SJCRH30 (cell line): Measurements from ENCODE around the gene ARHGAP31. TPM values are rescaled to one million over a fixed set of nuclear protein-coding genes. Genes with fewer than 3 reads are reported as not detected.

Source experiments
- DNase-seq, 2 experiments: peaks; one replicate each; pipeline ENCODE4 v3.0.0-alpha.2; 2015 to 2020
- H3K27ac ChIP-seq: fragments of 250-450 bp; sonication (Bioruptor Pico); 2 replicates; pipeline ENCODE4 v1.5.1; 2020; ENCODE audit warnings: mild to moderate bottlenecking, moderate library complexity
- H3K27me3 ChIP-seq: fragments of 250-450 bp; sonication (Bioruptor Pico); 2 replicates; pipeline ENCODE4 v1.5.1; 2020; ENCODE audit warnings: mild to moderate bottlenecking, moderate library complexity
- H3K36me3 ChIP-seq: fragments of 250-450 bp; sonication (Bioruptor Pico); 2 replicates; pipeline ENCODE4 v1.5.1; 2020; ENCODE audit warnings: mild to moderate bottlenecking, moderate library complexity
- H3K4me1 ChIP-seq: fragments of 250-450 bp; sonication (Bioruptor Pico); 2 replicates; pipeline ENCODE4 v1.5.1; 2020; ENCODE audit warnings: mild to moderate bottlenecking, moderate library complexity
- H3K4me3 ChIP-seq: fragments of 250-450 bp; sonication (Bioruptor Pico); 2 replicates; pipeline ENCODE4 v1.5.1; 2020; ENCODE audit warnings: mild to moderate bottlenecking, moderate library complexity
- H3K9me3 ChIP-seq: fragments of 250-450 bp; sonication (Bioruptor Pico); replicated peaks from 2 replicates; pipeline ENCODE4 v1.5.1; 2020; ENCODE audit warnings: mild to moderate bottlenecking, moderate library complexity
- total RNA-seq: library from RNA; depleted of rRNA; stranded (reverse); fragments of >200 nt; shearing (Covaris generic); gene quantifications from 2 replicates; pipeline ENCODE4 v1.2.3, GENCODE V29; 2014

ARHGAP31 gene
- total RNA-seq, 1 experiment from 2014 or later: 7.9 TPM

- no peaks in the 10 kb centered on the region for H3K27me3 ChIP-seq
- peak; percentile 19 to 42 for DNase-seq
- H3K4me1 ChIP-seq: no peaks in the 10 kb centered on the region
- H3K36me3 ChIP-seq: peaks cover 6% of the 10 kb centered on the region; the same call in 1 of the 2 replicates
- H3K27ac ChIP-seq: no peak overlapping the region
- H3K9me3 ChIP-seq: no peaks in the 10 kb centered on the region
- no peak overlapping the region for H3K4me3 ChIP-seq
Observed at GRCh38 chr3:119388577-119388976, 94.4 kb downstream of the ARHGAP31 start.

DNA sequence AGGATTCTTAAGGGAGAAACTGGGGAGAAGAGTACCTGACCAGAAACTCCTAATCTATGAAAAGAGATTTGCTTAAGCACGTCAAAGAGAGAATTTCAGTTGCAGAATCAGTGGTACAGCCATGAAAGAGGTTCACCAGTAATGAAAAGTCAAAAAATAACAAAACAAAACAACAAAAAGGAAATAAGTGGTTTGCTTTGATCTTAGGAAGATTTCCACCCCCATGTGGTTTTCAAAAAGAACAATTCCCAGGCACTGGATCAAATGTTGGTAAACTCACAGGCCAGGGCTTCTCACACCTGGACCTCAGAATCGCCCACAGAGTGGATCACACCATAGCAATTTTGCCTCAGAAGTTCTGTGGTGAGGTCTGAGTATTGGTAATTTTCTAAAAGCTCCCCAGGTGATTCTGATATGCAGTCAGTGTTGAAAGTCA is 101.8 kb downstream of the ARHGAP31 start:
- Histone ChIP-seq H3K36me3 (peaks cover 13% of the 10 kb centered on the region), H3K9me3 (no peaks in the 10 kb centered on the region; the same call in 1 of the 2 replicates), H3K27me3 (no peaks in the 10 kb centered on the region), H3K27ac (no peak overlapping the region), H3K4me3 (no peak overlapping the region), H3K4me1 (no peaks in the 10 kb centered on the region)
- DNase-seq: no peak

- Histone ChIP-seq H3K36me3 (peaks cover 10% of the 10 kb centered on the region), H3K9me3 (no peaks in the 10 kb centered on the region; the same call in 1 of the 2 replicates)
Observed at GRCh38 chr3:119396870-119397269, 102.7 kb downstream of the ARHGAP31 start.

GRCh38 chr3:119400466-119400865 is 106.3 kb downstream of the ARHGAP31 start:
- Histone ChIP-seq H3K36me3 (peaks cover 24% of the 10 kb centered on the region), H3K27me3 (no peaks in the 10 kb centered on the region), H3K4me3 (no peak overlapping the region), H3K9me3 (no peaks in the 10 kb centered on the region; the same call in 1 of the 2 replicates), H3K4me1 (no peaks in the 10 kb centered on the region), H3K27ac (no peak overlapping the region)
- DNase-seq: no peak

More at GRCh38 chr3:119396870-119397269, 102.7 kb downstream of the ARHGAP31 start:
- no peaks in the 10 kb centered on the region for H3K4me1 ChIP-seq
- H3K27ac ChIP-seq: no peak overlapping the region
- H3K4me3 ChIP-seq: no peak overlapping the region
- DNase-seq: no peak
- H3K27me3 ChIP-seq: no peaks in the 10 kb centered on the region

- H3K4me1 ChIP-seq: no peaks in the 10 kb centered on the region
- no peak for DNase-seq
- H3K9me3 ChIP-seq: no peaks in the 10 kb centered on the region; the same call in 1 of the 2 replicates
- H3K4me3 ChIP-seq: no peak overlapping the region
- H3K27me3 ChIP-seq: no peaks in the 10 kb centered on the region
- H3K36me3 ChIP-seq: peaks cover 24% of the 10 kb centered on the region
- H3K27ac ChIP-seq: no peak overlapping the region
Observed at GRCh38 chr3:119401069-119401468, 106.9 kb downstream of the ARHGAP31 start.

DNA sequence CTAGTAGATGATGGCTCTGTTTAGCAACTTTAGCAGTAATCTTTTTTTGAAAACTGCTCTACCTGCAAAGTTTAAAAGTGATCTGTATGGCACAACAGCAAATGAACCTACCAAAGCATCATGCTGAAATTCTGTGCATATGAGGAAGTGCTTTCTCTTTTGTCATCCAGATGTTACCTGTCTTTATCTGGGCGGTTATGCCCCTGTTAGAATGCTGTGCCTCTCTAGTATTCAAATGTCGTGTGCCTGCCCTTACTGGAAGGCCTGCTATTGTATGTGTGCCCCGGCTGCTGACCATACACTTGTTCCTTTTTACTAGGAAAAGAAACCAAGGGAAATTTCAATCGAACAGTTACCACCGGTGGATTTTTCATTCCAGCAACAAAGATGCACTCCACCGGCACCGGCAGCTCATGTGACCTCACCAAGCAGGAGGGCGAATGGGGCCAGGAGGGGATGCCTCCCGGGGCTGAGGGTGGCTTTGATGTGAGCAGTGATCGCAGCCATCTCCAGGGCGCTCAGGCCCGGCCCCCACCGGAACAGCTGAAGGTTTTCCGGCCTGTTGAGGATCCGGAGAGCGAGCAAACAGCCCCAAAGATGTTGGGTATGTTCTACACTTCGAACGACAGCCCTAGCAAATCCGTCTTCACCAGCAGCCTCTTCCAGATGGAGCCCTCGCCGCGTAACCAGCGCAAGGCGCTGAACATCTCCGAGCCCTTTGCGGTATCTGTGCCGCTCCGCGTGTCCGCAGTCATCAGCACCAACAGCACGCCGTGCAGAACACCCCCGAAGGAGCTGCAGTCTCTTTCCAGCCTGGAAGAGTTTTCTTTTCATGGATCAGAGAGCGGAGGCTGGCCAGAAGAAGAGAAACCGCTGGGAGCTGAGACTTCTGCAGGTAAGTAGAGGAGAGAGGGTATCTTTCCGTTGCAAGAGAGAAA is 107.6 kb downstream of the ARHGAP31 start:
- no peak overlapping the region for H3K4me3 ChIP-seq
- peaks cover 24% of the 10 kb centered on the region for H3K36me3 ChIP-seq
- no peaks in the 10 kb centered on the region; the same call in 1 of the 2 replicates for H3K9me3 ChIP-seq
- H3K27ac ChIP-seq: no peak overlapping the region
- no peak for DNase-seq
- H3K4me1 ChIP-seq: no peaks in the 10 kb centered on the region
- no peaks in the 10 kb centered on the region for H3K27me3 ChIP-seq

- no peak overlapping the region for H3K4me3 ChIP-seq
Observed at GRCh38 chr3:119402791-119403190, 108.6 kb downstream of the ARHGAP31 start.

DNA sequence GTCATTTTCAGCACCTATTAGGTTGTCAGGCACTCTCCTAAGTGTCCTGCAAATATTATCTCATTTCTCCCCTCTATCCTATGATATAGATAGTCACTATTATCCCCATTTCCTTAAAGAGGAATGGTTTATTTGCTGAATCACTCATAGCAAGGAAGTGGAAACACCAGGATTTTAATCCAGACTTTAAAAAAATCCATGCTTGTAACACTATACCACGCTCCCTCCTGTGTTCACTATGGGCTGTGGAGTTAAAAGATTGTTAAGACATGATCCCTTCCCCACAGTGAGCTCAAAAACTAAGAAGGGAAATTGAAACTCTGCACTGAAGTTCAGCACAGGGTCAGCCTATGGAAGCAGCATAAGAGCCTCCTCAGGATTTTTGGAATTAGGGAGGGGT is 109.0 kb downstream of the ARHGAP31 start:
- peak in 1 of 2 experiments; percentile 42 for DNase-seq
- Histone ChIP-seq H3K27ac (no peak overlapping the region), H3K27me3 (no peaks in the 10 kb centered on the region), H3K4me1 (no peaks in the 10 kb centered on the region), H3K9me3 (no peaks in the 10 kb centered on the region), H3K36me3 (peaks cover 24% of the 10 kb centered on the region), H3K4me3 (no peak overlapping the region)

More at GRCh38 chr3:119402791-119403190, 108.6 kb downstream of the ARHGAP31 start:
- Histone ChIP-seq H3K36me3 (peaks cover 24% of the 10 kb centered on the region), H3K27ac (no peak overlapping the region), H3K9me3 (no peaks in the 10 kb centered on the region; the same call in 1 of the 2 replicates), H3K27me3 (no peaks in the 10 kb centered on the region), H3K4me1 (no peaks in the 10 kb centered on the region)
- no peak for DNase-seq

DNA sequence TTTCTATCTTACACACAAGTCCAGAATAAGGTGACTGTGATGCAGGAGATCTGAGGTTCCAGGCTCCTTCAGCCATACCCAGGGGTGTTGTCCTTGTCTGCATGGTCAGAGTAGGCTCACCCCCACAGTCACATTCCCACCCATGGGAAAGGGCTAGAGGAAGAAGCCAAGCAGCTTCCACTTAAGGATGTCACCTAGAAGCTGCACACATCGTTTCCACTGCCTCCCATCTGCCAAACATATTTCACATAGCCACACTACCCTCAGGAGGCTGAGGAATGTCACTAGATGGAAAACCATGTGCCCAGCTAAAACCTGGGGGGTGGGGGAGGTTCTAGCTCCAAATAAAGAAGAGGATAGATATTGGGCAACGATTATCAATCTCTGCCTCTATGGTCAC is 111.1 kb downstream of the ARHGAP31 start:
- Histone ChIP-seq H3K4me3 (no peak overlapping the region), H3K36me3 (peaks cover 18% of the 10 kb centered on the region), H3K27me3 (no peaks in the 10 kb centered on the region), H3K4me1 (no peaks in the 10 kb centered on the region), H3K9me3 (no peaks in the 10 kb centered on the region), H3K27ac (no peak overlapping the region)
- DNase-seq: no peak

DNA sequence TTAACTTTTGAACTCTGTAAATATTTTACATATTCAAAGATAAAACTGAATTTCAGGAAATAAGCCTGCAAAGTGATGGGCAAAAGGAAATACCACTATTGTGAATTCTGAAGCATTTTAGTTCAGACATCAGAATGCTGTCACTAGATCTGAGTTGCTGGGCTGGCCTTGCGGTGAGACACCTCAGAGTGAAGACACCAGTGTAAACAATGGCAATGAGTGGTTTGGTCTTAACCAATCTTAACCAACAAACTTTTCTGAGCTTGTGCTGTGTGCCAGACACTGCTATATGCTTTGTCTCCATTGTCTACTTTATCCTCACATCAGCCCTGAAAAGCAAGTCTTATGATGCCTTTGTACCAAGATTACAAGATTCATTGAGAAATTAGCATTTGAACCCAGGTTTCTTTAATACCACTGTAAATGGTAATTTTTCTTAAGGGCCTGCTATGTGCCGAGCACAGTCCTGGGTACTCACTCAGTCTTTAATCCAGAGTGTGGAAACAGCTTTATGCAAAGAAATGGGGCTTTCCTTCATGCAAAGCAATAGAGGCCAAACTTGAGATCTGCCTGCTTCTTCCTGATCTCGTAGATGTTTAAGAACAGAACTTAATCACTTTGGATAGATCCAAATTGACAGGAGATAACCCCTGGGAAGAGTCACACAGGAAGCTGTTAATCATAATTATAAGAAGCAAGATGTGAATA is 114.2 kb downstream of the ARHGAP31 start:
- H3K27ac ChIP-seq: no peak overlapping the region
- H3K4me1 ChIP-seq: no peaks in the 10 kb centered on the region
- no peaks in the 10 kb centered on the region for H3K27me3 ChIP-seq
- DNase-seq: no peak
- H3K4me3 ChIP-seq: no peak overlapping the region
- H3K36me3 ChIP-seq: peaks cover 7% of the 10 kb centered on the region; the same call in 1 of the 2 replicates
- no peaks in the 10 kb centered on the region for H3K9me3 ChIP-seq

DNA sequence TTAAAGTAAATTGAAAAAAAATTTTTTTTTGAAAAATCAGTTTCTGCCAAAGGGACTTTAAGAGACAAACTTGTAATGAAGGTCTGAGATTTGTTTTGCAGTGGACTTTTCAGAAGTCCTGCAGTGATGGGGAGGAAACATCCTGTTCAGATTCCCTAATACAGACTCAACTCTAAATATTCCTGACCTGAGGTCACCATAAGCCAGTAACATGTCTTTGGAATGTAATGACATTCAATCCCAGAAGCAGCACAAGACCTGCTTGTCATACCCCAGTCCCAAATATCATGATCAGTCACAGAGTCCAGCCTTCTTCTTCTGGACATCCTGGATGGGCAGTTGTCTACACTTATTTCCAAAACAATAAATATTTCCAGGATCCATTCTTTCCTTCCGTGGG is 115.7 kb downstream of the ARHGAP31 start:
- Histone ChIP-seq H3K4me3 (no peak overlapping the region), H3K4me1 (no peaks in the 10 kb centered on the region), H3K27ac (no peak overlapping the region), H3K36me3 (peaks cover 14% of the 10 kb centered on the region; the same call in 1 of the 2 replicates), H3K27me3 (no peaks in the 10 kb centered on the region), H3K9me3 (no peaks in the 10 kb centered on the region)
- DNase-seq: no peak

- Histone ChIP-seq H3K27ac (no peak overlapping the region), H3K9me3 (no peaks in the 10 kb centered on the region), H3K36me3 (peaks cover 12% of the 10 kb centered on the region; the same call in 1 of the 2 replicates), H3K4me3 (no peak overlapping the region), H3K27me3 (no peaks in the 10 kb centered on the region), H3K4me1 (no peaks in the 10 kb centered on the region)
- DNase-seq: no peak
Observed at GRCh38 chr3:119413603-119414280, 119.6 kb downstream of the ARHGAP31 start.

GRCh38 chr3:119416873-119417272 is 122.7 kb downstream of the ARHGAP31 start:
- no peaks in the 10 kb centered on the region for H3K4me1 ChIP-seq

DNA sequence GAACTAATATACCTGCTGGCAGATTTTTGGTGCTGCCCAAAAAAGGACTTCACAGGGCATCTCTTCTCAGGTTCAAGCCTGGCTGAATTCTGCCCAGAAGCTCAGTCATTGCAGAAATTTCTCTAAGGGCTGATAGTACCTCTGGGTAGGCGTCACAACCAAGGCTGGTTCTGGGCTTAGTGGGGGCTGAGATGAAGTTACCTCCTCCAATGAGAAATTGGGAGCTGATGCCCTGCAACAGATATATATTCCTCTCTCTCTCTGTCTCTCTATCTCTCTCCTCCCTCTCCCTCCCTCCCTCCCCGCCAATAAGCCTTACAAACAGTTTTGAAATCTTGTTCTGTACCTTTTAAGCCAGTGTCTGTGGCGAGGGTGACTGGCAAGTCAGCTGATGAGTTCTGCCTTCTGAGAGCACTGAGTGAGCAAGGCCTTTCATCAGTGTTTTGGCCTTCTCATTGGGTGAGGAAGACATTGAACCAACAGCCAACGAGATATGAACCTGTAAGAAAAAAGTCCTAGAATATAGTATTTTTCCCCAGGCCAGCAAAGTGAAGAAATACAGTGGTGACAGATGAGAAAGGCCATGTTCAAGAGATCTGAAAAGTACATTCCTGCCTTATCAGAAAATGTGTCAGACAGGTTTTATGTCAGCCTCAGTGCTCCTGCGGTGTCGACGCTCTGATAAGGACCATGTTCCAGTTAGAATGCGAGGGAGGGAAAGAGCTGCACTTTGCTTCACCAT is 123.8 kb downstream of the ARHGAP31 start:
- Histone ChIP-seq H3K36me3 (peaks cover 7% of the 10 kb centered on the region; the same call in 1 of the 2 replicates), H3K4me3 (no peak overlapping the region), H3K9me3 (no peaks in the 10 kb centered on the region), H3K27ac (no peak overlapping the region), H3K27me3 (no peaks in the 10 kb centered on the region), H3K4me1 (no peaks in the 10 kb centered on the region)
- no peak for DNase-seq

More at GRCh38 chr3:119416873-119417272, 122.7 kb downstream of the ARHGAP31 start:
- H3K27me3 ChIP-seq: no peaks in the 10 kb centered on the region
- H3K4me3 ChIP-seq: no peak overlapping the region
- no peaks in the 10 kb centered on the region for H3K9me3 ChIP-seq
- peaks cover 7% of the 10 kb centered on the region; the same call in 1 of the 2 replicates for H3K36me3 ChIP-seq
- H3K27ac ChIP-seq: no peak overlapping the region
- DNase-seq: no peak
